ENCODE measurements around the gene RXRG.

- TF ChIP-seq, protein P1, sequence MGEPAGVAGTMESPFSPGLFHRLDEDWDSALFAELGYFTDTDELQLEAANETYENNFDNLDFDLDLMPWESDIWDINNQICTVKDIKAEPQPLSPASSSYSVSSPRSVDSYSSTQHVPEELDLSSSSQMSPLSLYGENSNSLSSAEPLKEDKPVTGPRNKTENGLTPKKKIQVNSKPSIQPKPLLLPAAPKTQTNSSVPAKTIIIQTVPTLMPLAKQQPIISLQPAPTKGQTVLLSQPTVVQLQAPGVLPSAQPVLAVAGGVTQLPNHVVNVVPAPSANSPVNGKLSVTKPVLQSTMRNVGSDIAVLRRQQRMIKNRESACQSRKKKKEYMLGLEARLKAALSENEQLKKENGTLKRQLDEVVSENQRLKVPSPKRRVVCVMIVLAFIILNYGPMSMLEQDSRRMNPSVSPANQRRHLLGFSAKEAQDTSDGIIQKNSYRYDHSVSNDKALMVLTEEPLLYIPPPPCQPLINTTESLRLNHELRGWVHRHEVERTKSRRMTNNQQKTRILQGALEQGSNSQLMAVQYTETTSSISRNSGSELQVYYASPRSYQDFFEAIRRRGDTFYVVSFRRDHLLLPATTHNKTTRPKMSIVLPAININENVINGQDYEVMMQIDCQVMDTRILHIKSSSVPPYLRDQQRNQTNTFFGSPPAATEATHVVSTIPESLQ (CRISPR knock-in tag; IDR thresholded peaks at IDR 0.05), result no peak
- TF ChIP-seq CTCF (IDR thresholded peaks at IDR 0.05) (no peak), ZNF121 (CRISPR knock-in tag; IDR thresholded peaks at IDR 0.05) (no peak)
These were observed 55.3 kb downstream of the RXRG start for GRCh38 chr1:165389609-165390008.

Measured in WTC11 (cell line).